OCI-LY3 (cell line): ENCODE data around the gene SLC8A1.

Experiments
- H2AFZ ChIP-seq: fragments of 200-600, 300-600 bp; shearing (Covaris generic); 2 replicates; pipeline ENCODE4 v1.6.0; 2014; ENCODE audit warnings: antibody characterized with exemption, low read depth, low read length
- H3K27ac ChIP-seq: fragments of 200-600, 300-600 bp; sonication (generic); 2 replicates; pipeline ENCODE4 v1.5.1; 2014; ENCODE audit warnings: mild to moderate bottlenecking, low read length, moderate library complexity, mixed read lengths
- H3K27me3 ChIP-seq: fragments of 200-600, 300-600 bp; sonication (generic); 2 replicates; pipeline ENCODE4 v1.6.1; 2014; ENCODE audit warnings: low read depth, low read length, mixed read lengths
- H3K36me3 ChIP-seq: fragments of 200-600, 300-600 bp; sonication (generic); replicated peaks from 2 replicates; pipeline ENCODE3; 2014; ENCODE audit warnings: low read depth, low read length, mixed read lengths
- H3K4me1 ChIP-seq: fragments of 300-600, 200-600 bp; sonication (generic); 2 replicates; pipeline ENCODE4 v1.6.1; 2014; ENCODE audit warnings: low read length, mixed read lengths
- H3K4me2 ChIP-seq: fragments of 200-600, 300-600 bp; sonication (generic); 2 replicates; pipeline ENCODE4 v1.6.1; 2014; ENCODE audit warnings: low read length, mixed read lengths
- H3K4me3 ChIP-seq: fragments of 300-600, 200-600 bp; sonication (generic); 2 replicates; pipeline ENCODE4 v1.5.1; 2014; ENCODE audit warnings: antibody characterized with exemption, mild to moderate bottlenecking, low read length, moderate library complexity
- H3K79me2 ChIP-seq: fragments of 300-600, 200-600 bp; shearing (Covaris generic); 2 replicates; pipeline ENCODE4 v1.6.1; 2014; ENCODE audit warnings: mild to moderate bottlenecking, low read length, mixed read lengths
- H3K9ac ChIP-seq: fragments of 300-600, 200-600 bp; shearing (Covaris generic); 2 replicates; pipeline ENCODE4 v1.6.0; 2014; ENCODE audit warnings: mild to moderate bottlenecking, low read length, moderate library complexity
- H3K9me3 ChIP-seq: fragments of 200-600, 300-600 bp; shearing (Covaris generic); 2 replicates; pipeline ENCODE4 v1.6.1; 2014; ENCODE audit warnings: low read length, mixed read lengths; ENCODE audit not compliant: insufficient read depth
- H4K20me1 ChIP-seq: fragments of 200-600, 300-600 bp; sonication (generic); 2 replicates; pipeline ENCODE4 v1.6.1; 2016; ENCODE audit warnings: low read length, mixed read lengths; ENCODE audit not compliant: insufficient read depth
- CTCF ChIP-seq: fragments of 200-600, 300-600 bp; sonication (generic); IDR thresholded peaks from 2 replicates; pipeline ENCODE4 v1.5.1; 2014; ENCODE audit warnings: antibody characterized with exemption, low read length, low read depth
- EZH2phosphoT487 ChIP-seq: fragments of 200-600 bp; shearing (Covaris generic); IDR thresholded peaks from 2 replicates; pipeline ENCODE4 v1.6.1; 2018; ENCODE audit warnings: antibody characterized with exemption, mixed run types, low read depth

SLC8A1 gene

GRCh38 chr2:40485318-40485717, 33.4 kb upstream of the SLC8A1 start:
- Histone ChIP-seq H3K4me1 (peaks cover 20% of the 10 kb centered on the region), H3K4me3 (no peak overlapping the region), H4K20me1 (no peaks in the 10 kb centered on the region), H3K36me3 (no peaks in the 10 kb centered on the region), H3K27ac (no peak overlapping the region), H3K9me3 (no peaks in the 10 kb centered on the region), H3K9ac (no peak overlapping the region), H3K27me3 (no peaks in the 10 kb centered on the region), H3K4me2 (no peak overlapping the region), H2AFZ (no peak overlapping the region), H3K79me2 (no peaks in the 10 kb centered on the region)
- TF ChIP-seq EZH2phosphoT487 (no peak), CTCF (no peak)

- peaks cover 27% of the 10 kb centered on the region for H3K4me1 ChIP-seq
- H3K9ac ChIP-seq: no peak overlapping the region
- H4K20me1 ChIP-seq: no peaks in the 10 kb centered on the region
- H3K4me2 ChIP-seq: no peak overlapping the region
- no peak overlapping the region for H3K4me3 ChIP-seq
- H2AFZ ChIP-seq: no peak overlapping the region
- H3K79me2 ChIP-seq: no peaks in the 10 kb centered on the region
- H3K9me3 ChIP-seq: no peaks in the 10 kb centered on the region
- TF ChIP-seq CTCF (no peak), EZH2phosphoT487 (no peak)
- H3K36me3 ChIP-seq: no peaks in the 10 kb centered on the region
- no peaks in the 10 kb centered on the region for H3K27me3 ChIP-seq
- H3K27ac ChIP-seq: no peak overlapping the region
Observed at GRCh38 chr2:40483549-40484243, 31.8 kb upstream of the SLC8A1 start.

- Histone ChIP-seq H4K20me1 (no peaks in the 10 kb centered on the region), H3K4me1 (peaks cover 21% of the 10 kb centered on the region), H3K9me3 (no peaks in the 10 kb centered on the region), H3K36me3 (no peaks in the 10 kb centered on the region), H3K79me2 (no peaks in the 10 kb centered on the region), H3K9ac (no peak overlapping the region), H3K4me3 (no peak overlapping the region), H3K27me3 (no peaks in the 10 kb centered on the region), H2AFZ (peak overlapping the region; percentile 66; the same call in 1 of the 2 replicates), H3K4me2 (peak overlapping the region; percentile 57; the same call in 1 of the 2 replicates), H3K27ac (peak overlapping the region; percentile 31; the same call in 1 of the 2 replicates)
- TF ChIP-seq EZH2phosphoT487 (no peak), CTCF (no peak)
Observed at GRCh38 chr2:40480596-40480995, 28.7 kb upstream of the SLC8A1 start.

- Histone ChIP-seq H4K20me1 (no peaks in the 10 kb centered on the region), H3K4me1 (peaks cover 21% of the 10 kb centered on the region), H3K4me3 (no peak overlapping the region), H3K36me3 (no peaks in the 10 kb centered on the region), H2AFZ (peak overlapping the region; percentile 66), H3K9me3 (no peaks in the 10 kb centered on the region), H3K27ac (peak overlapping the region; percentile 31), H3K9ac (no peak overlapping the region; the same call in 1 of the 2 replicates), H3K27me3 (no peaks in the 10 kb centered on the region), H3K4me2 (peak overlapping the region; percentile 57), H3K79me2 (no peaks in the 10 kb centered on the region)
- TF ChIP-seq EZH2phosphoT487 (no peak), CTCF (no peak)
Observed at GRCh38 chr2:40480073-40480472, 28.2 kb upstream of the SLC8A1 start.
